Aorta (tissue), 5 donors: ENCODE data around the gene ISOC2. TPM values are rescaled to one million over a fixed set of nuclear protein-coding genes. Genes with fewer than 3 reads are reported as not detected.

Experiments
- ATAC-seq: fragments of 200-7000 bp; cut with Tn5 transposase; one replicate; pipeline ENCODE4 v1.9.1; 2022; ENCODE audit warnings: moderate library complexity; ENCODE audit not compliant: low FRiP score
- DNase-seq, 2 donors: peaks; one replicate each; pipeline ENCODE4 v3.0.0-alpha.2; 2020
- H3K27ac ChIP-seq, 2 donors: one replicate each; pipeline ENCODE4 v1.5.1; 2013; ENCODE audit warnings: low read length in 2 of 2, mild to moderate bottlenecking in 2 of 2, moderate library complexity in 2 of 2, control low read depth in 1 of 2, inconsistent platforms in 1 of 2, low read depth in 1 of 2
- H3K27me3 ChIP-seq, 2 donors: one replicate each; pipeline ENCODE4 v1.6.1; 2013; ENCODE audit warnings: control low read depth in 1 of 2, low read length in 1 of 2, mild to moderate bottlenecking in 1 of 2, moderate library complexity in 1 of 2; ENCODE audit not compliant: insufficient read depth in 2 of 2, control insufficient read depth in 1 of 2
- H3K36me3 ChIP-seq, 2 donors: one replicate each; pipeline ENCODE4 v1.6.1; 2013; ENCODE audit warnings: control low read depth in 1 of 2, low read length in 1 of 2, mild to moderate bottlenecking in 1 of 2; ENCODE audit not compliant: insufficient read depth in 2 of 2, control insufficient read depth in 1 of 2
- H3K4me1 ChIP-seq, 2 donors: one replicate each; pipeline ENCODE4 v1.6.1; 2013; ENCODE audit warnings: low read length in 2 of 2, control low read depth in 1 of 2, mild to moderate bottlenecking in 1 of 2, moderate library complexity in 1 of 2; ENCODE audit not compliant: insufficient read depth in 2 of 2, control insufficient read depth in 1 of 2
- H3K4me3 ChIP-seq, 2 donors: one replicate each; pipeline ENCODE4 v1.5.1; 2013; ENCODE audit warnings: low read length in 2 of 2, control low read depth in 1 of 2, mild to moderate bottlenecking in 1 of 2
- H3K9me3 ChIP-seq: one replicate; pipeline ENCODE4 v1.6.1; 2013; ENCODE audit warnings: mild to moderate bottlenecking, low read length; ENCODE audit not compliant: control insufficient read depth
- WGBS, 2 donors: extraction: QIAGEN DNeasy Blood & Tissue Kit; methylation state at CpG; one replicate each; pipeline ENCODE4 v1.1.7; 2013; 5-methylcytosine and 5-hydroxymethylcytosine counted together
- intact Hi-C, 2 donors: fragments of 100-400 bp; cut with DNase I; formaldehyde crosslinking; loops; one replicate each; pipeline versions ENCODE4 v1.14.2 to v1.15.0; 2022
- polyA plus RNA-seq, 2 donors: library from polyadenylated mRNA; stranded (reverse); fragments of 200-250 nt; gene quantifications; one replicate each; pipeline ENCODE4 v1.2.3, GENCODE V29; 2013
- total RNA-seq, 2 donors: library from RNA; stranded (reverse); fragmentation: NEBNext Ultra II Directional; extraction: Animal tissue kit (Norgen Biotek cat#: 25700); gene quantifications; one replicate each; pipeline ENCODE4 v1.2.1, GENCODE V29; 2021
- donor health status: healthy with polysubstance abuse.
- donor health status: Bipolar disorder and iron deficiency.
- donor health status: DM: no; HTN: no; CAD: no.
- donor health status: DM: no; HTN: no; CAD: no.
- donor health status: DM: yes; HTN: yes; CAD: no.

The ISOC2 gene
- total and polyA plus RNA-seq, 4 donors = 18.6 to 47.3 (median 36.6) TPM

DNA sequence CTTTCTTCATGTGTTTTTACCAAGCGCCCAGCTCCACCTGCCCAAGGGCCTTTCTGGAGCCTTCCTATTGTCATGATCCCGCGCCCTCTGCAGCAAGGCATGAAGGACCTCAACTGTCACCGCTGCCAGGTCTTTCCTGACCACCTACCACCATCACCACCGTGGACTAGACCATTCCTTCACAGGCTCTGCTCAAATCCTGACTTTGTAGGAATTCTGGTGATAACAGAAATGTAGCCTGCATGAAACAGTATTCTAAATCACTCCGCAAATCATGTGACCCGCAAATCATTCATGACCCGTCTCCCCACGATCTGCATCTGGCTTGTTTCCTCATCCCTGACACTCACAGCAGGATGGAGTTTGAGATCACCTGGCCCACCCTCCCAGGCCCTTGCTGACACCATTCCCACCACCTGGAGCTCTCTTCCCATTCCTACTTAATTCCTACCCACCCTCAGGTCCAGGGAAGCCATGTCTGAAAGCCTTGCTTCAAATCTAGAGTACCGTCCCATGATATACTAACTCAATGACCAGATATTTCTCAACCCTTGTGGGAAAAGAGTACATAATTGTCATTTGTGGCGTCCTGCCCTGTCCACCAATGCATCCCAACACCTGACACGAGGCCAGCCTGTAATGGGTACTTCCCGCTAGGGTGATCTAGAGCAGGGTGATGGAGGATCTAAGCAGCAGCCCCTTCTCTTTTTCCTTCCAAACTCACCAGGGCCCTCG, 55.2 kb downstream of the ISOC2 start:
- no peaks in the 10 kb centered on the region for H3K36me3 ChIP-seq
- peak overlapping the region in 1 of 2 donors; percentile 58 for H3K4me3 ChIP-seq
- DNase-seq (no peak), ATAC-seq (no peak)
- peaks cover 0 to 2% of the 10 kb centered on the region in 2 donors for H3K4me1 ChIP-seq
- no peak overlapping the region for H3K27ac ChIP-seq
- intact Hi-C loops = no loop called here
- WGBS, 2 donors = 75 to 79% methylated on average over 14 of the region's 14 CpGs
- H3K27me3 ChIP-seq = no peaks in the 10 kb centered on the region
- no peaks in the 10 kb centered on the region for H3K9me3 ChIP-seq

DNA sequence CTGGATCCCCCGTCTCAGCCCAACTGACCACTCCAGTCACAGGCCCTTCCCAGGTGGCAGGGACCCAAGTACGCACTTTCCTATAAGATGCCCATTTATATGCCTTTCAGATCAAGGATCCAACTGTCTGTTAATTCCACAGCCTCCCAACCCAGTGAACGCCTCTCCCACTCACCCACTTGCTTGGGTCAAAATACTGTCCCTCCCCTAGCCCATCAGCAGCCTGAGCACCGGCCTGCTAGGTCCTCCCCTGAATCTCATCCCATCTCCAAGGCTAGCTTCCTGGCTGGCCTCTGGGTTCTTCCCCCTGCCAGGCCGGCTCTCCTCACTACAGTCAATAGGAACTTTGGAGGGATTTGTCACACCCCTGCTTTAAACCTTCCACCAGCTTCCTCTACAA, 55.8 kb downstream of the ISOC2 start:
- H3K4me3 ChIP-seq = no peak overlapping the region
- H3K27ac ChIP-seq = no peak overlapping the region
- no peak for DNase-seq
- no peak for ATAC-seq
- H3K27me3 ChIP-seq = no peaks in the 10 kb centered on the region
- no peaks in the 10 kb centered on the region for H3K9me3 ChIP-seq
- intact Hi-C loops = no loop called here
- no peaks in the 10 kb centered on the region for H3K36me3 ChIP-seq
- 80 to 82% methylated on average over 5 of the region's 5 CpGs for WGBS, 2 donors
- H3K4me1 ChIP-seq = peaks cover 0 to 2% of the 10 kb centered on the region in 2 donors

Other genes with a start within 250 kb of the ISOC2 start
- gene TMEM86B, start 232.9 kb downstream of the ISOC2 start, total RNA-seq = 1 to 10 TPM; 2.0 to 3.6 TPM
- 10 to 100 TPM in 1 of 2 donors, 1 to 10 TPM in 1; 2.9 to 10.9 TPM for gene TMEM86B, start 232.9 kb downstream of the ISOC2 start, polyA plus RNA-seq
- 10 to 100 TPM; 47.9 to 55.4 TPM for gene PPP6R1, start 202.6 kb downstream of the ISOC2 start, total RNA-seq
- gene PPP6R1, start 202.6 kb downstream of the ISOC2 start, polyA plus RNA-seq = 10 to 100 TPM; 15.2 to 25.3 TPM
- 10 to 100 TPM; 14.1 to 16.3 TPM for gene HSPBP1, start 181.5 kb downstream of the ISOC2 start, total RNA-seq
- 10 to 100 TPM; 14.7 to 25.3 TPM for gene HSPBP1, start 181.5 kb downstream of the ISOC2 start, polyA plus RNA-seq
- gene BRSK1, start 177.6 kb downstream of the ISOC2 start, total RNA-seq = 10 to 100 TPM; 14.2 to 18.5 TPM
- 10 to 100 TPM in 1 of 2 donors, 1 to 10 TPM in 1; 4.8 to 25.1 TPM for gene BRSK1, start 177.6 kb downstream of the ISOC2 start, polyA plus RNA-seq
- 1 to 10 TPM; 2.9 to 9.6 TPM for gene TMEM150B, start 136.3 kb downstream of the ISOC2 start, total RNA-seq
- 1 to 10 TPM in 1 of 2 donors, under 1 TPM in 1; 0.72 to 5.5 TPM for gene TMEM150B, start 136.3 kb downstream of the ISOC2 start, polyA plus RNA-seq
- 10 to 100 TPM in 1 of 2 donors, 1 to 10 TPM in 1; 4.5 to 12.8 TPM for gene KMT5C, start 121.8 kb downstream of the ISOC2 start, total RNA-seq
- gene KMT5C, start 121.8 kb downstream of the ISOC2 start, polyA plus RNA-seq = 10 to 100 TPM in 1 of 2 donors, 1 to 10 TPM in 1; 3.4 to 13.2 TPM
- under 1 TPM; 0.19 to 0.99 TPM for gene COX6B2, start 106.9 kb downstream of the ISOC2 start, total RNA-seq
- not detected for gene COX6B2, start 106.9 kb downstream of the ISOC2 start, polyA plus RNA-seq
- gene GARIN5B, start 98.4 kb downstream of the ISOC2 start, total RNA-seq = not detected
- gene GARIN5B, start 98.4 kb downstream of the ISOC2 start, polyA plus RNA-seq = not detected
- gene IL11, start 91.2 kb downstream of the ISOC2 start, total RNA-seq = under 1 TPM; 0.23 to 0.27 TPM
- 1 to 10 TPM in 1 of 2 donors, not detected in 1; 2.1 TPM for gene IL11, start 91.2 kb downstream of the ISOC2 start, polyA plus RNA-seq
- gene TMEM190, start 84.8 kb downstream of the ISOC2 start, total RNA-seq = not detected
- not detected for gene TMEM190, start 84.8 kb downstream of the ISOC2 start, polyA plus RNA-seq
- 1 to 10 TPM in 1 of 2 donors, under 1 TPM in 1; 0.94 to 2.4 TPM for gene TMEM238, start 77.3 kb downstream of the ISOC2 start, total RNA-seq
- gene TMEM238, start 77.3 kb downstream of the ISOC2 start, polyA plus RNA-seq = not detected
- gene RPL28, start 75.7 kb downstream of the ISOC2 start, total RNA-seq = 1,000 to 10,000 TPM in 1 of 2 donors, 100 to 1,000 TPM in 1; 841 to 1,022 TPM
- 1,000 to 10,000 TPM; 1,298 to 1,335 TPM for gene RPL28, start 75.7 kb downstream of the ISOC2 start, polyA plus RNA-seq
- gene UBE2S, start 53.9 kb downstream of the ISOC2 start, total RNA-seq = 10 to 100 TPM; 13.2 to 26.8 TPM
- 1 to 10 TPM; 7.0 to 8.4 TPM for gene UBE2S, start 53.9 kb downstream of the ISOC2 start, polyA plus RNA-seq
- not detected for gene SHISA7, start 18.3 kb downstream of the ISOC2 start, total RNA-seq
- under 1 TPM in 1 of 2 donors, not detected in 1; 0.05 TPM for gene SHISA7, start 18.3 kb downstream of the ISOC2 start, polyA plus RNA-seq
- not detected for gene C19orf85, start 3.1 kb upstream of the ISOC2 start, total RNA-seq
- gene C19orf85, start 3.1 kb upstream of the ISOC2 start, polyA plus RNA-seq = not detected
- 1 to 10 TPM; 6.9 to 7.0 TPM for gene ZNF628, start 15.0 kb upstream of the ISOC2 start, total RNA-seq
- 1 to 10 TPM; 1.3 to 2.0 TPM for gene ZNF628, start 15.0 kb upstream of the ISOC2 start, polyA plus RNA-seq
- gene NAT14, start 23.5 kb upstream of the ISOC2 start, total RNA-seq = 10 to 100 TPM; 15.3 to 16.2 TPM
- 10 to 100 TPM in 1 of 2 donors, 1 to 10 TPM in 1; 3.1 to 19.2 TPM for gene NAT14, start 23.5 kb upstream of the ISOC2 start, polyA plus RNA-seq
- 10 to 100 TPM in 1 of 2 donors, 1 to 10 TPM in 1; 8.6 to 64.1 TPM for gene SSC5D, start 26.8 kb upstream of the ISOC2 start, total RNA-seq
- gene SSC5D, start 26.8 kb upstream of the ISOC2 start, polyA plus RNA-seq = 1 to 10 TPM; 1.6 to 3.7 TPM
- gene SBK2, start 75.5 kb upstream of the ISOC2 start, total RNA-seq = not detected
- not detected for gene SBK2, start 75.5 kb upstream of the ISOC2 start, polyA plus RNA-seq
- under 1 TPM in 1 of 2 donors, not detected in 1; 0.48 TPM for gene SBK3, start 83.9 kb upstream of the ISOC2 start, total RNA-seq
- gene SBK3, start 83.9 kb upstream of the ISOC2 start, polyA plus RNA-seq = not detected
- 10 to 100 TPM; 12.9 to 13.1 TPM for gene ZNF579, start 119.2 kb upstream of the ISOC2 start, total RNA-seq
- 10 to 100 TPM in 1 of 2 donors, under 1 TPM in 1; 0.63 to 12.6 TPM for gene ZNF579, start 119.2 kb upstream of the ISOC2 start, polyA plus RNA-seq
- 10 to 100 TPM; 12.7 to 13.2 TPM for gene FIZ1, start 137.9 kb upstream of the ISOC2 start, total RNA-seq
- gene FIZ1, start 137.9 kb upstream of the ISOC2 start, polyA plus RNA-seq = 10 to 100 TPM in 1 of 2 donors, 1 to 10 TPM in 1; 2.8 to 12.6 TPM
- gene ZNF524, start 138.6 kb upstream of the ISOC2 start, total RNA-seq = 10 to 100 TPM; 13.2 to 17.3 TPM
- gene ZNF524, start 138.6 kb upstream of the ISOC2 start, polyA plus RNA-seq = 10 to 100 TPM; 13.4 to 38.8 TPM
- 10 to 100 TPM; 13.4 to 16.4 TPM for gene ZNF865, start 144.0 kb upstream of the ISOC2 start, total RNA-seq
- 1 to 10 TPM; 1.1 to 5.7 TPM for gene ZNF865, start 144.0 kb upstream of the ISOC2 start, polyA plus RNA-seq
- gene ZNF784, start 162.9 kb upstream of the ISOC2 start, total RNA-seq = 1 to 10 TPM; 5.1 to 5.3 TPM
- gene ZNF784, start 162.9 kb upstream of the ISOC2 start, polyA plus RNA-seq = 10 to 100 TPM in 1 of 2 donors, 1 to 10 TPM in 1; 4.8 to 27.2 TPM
- gene ZNF580, start 179.4 kb upstream of the ISOC2 start, total RNA-seq = 10 to 100 TPM; 42.9 to 43.7 TPM
- 10 to 100 TPM; 13.3 to 79.6 TPM for gene ZNF580, start 179.4 kb upstream of the ISOC2 start, polyA plus RNA-seq
- gene ZNF581, start 182.0 kb upstream of the ISOC2 start, total RNA-seq = 10 to 100 TPM; 11.0 to 19.4 TPM
- gene ZNF581, start 182.0 kb upstream of the ISOC2 start, polyA plus RNA-seq = 10 to 100 TPM; 15.8 to 23.8 TPM
- 10 to 100 TPM in 1 of 2 donors, 1 to 10 TPM in 1; 7.2 to 11.0 TPM for gene CCDC106, start 186.6 kb upstream of the ISOC2 start, total RNA-seq
- gene CCDC106, start 186.6 kb upstream of the ISOC2 start, polyA plus RNA-seq = 10 to 100 TPM; 10.0 to 19.0 TPM
- 100 to 1,000 TPM; 113 to 129 TPM for gene U2AF2, start 193.4 kb upstream of the ISOC2 start, total RNA-seq
- gene U2AF2, start 193.4 kb upstream of the ISOC2 start, polyA plus RNA-seq = 10 to 100 TPM; 40.6 to 66.3 TPM
- gene EPN1, start 213.6 kb upstream of the ISOC2 start, total RNA-seq = 10 to 100 TPM; 74.7 to 87.8 TPM
- 10 to 100 TPM; 66.8 to 68.5 TPM for gene EPN1, start 213.6 kb upstream of the ISOC2 start, polyA plus RNA-seq